ENCODE data around the gene ABCA9.
"Not testable (repeated sequence)": the region's sequence is repeated elsewhere in the genome, so short reads cannot be mapped to it uniquely, and the experiment has no call there.

Gene ABCA9

GRCh38 chr17:69042308-69042707 is 18.4 kb downstream of the ABCA9 start:
- no peak for DNase-seq

GRCh38 chr17:69031839-69032238 is 28.9 kb downstream of the ABCA9 start:
- DNase-seq: no peak

- no peak for DNase-seq
These were observed 30.6 kb downstream of the ABCA9 start for GRCh38 chr17:69030169-69030568.

- no peak for DNase-seq
These were observed 42.0 kb downstream of the ABCA9 start for GRCh38 chr17:69018687-69019086.

GRCh38 chr17:69018022-69018615 is 42.6 kb downstream of the ABCA9 start:
- DNase-seq: no peak

- no peak for DNase-seq
These were observed 45.1 kb downstream of the ABCA9 start for GRCh38 chr17:69015631-69016030.

GRCh38 chr17:69012895-69013805 is 47.6 kb downstream of the ABCA9 start:
- peak; percentile 56 for DNase-seq

GRCh38 chr17:69009930-69010329 is 50.8 kb downstream of the ABCA9 start:
- DNase-seq: no peak

GRCh38 chr17:69004759-69005158 is 56.0 kb downstream of the ABCA9 start:
- DNase-seq: not testable (repeated sequence)

GRCh38 chr17:68999743-69000142 is 61.0 kb downstream of the ABCA9 start:
- DNase-seq: not testable (repeated sequence)

GRCh38 chr17:68993112-68993511 is 67.6 kb downstream of the ABCA9 start:
- DNase-seq: no peak

- no peak for DNase-seq
These were observed 72.8 kb downstream of the ABCA9 start for GRCh38 chr17:68987966-68988365.

- peak; percentile 91 for DNase-seq
These were observed 79.4 kb downstream of the ABCA9 start for GRCh38 chr17:68981288-68981687.

- DNase-seq: peak; percentile 26
These were observed 87.5 kb downstream of the ABCA9 start for GRCh38 chr17:68973098-68973846.

GRCh38 chr17:68972119-68972704 is 88.5 kb downstream of the ABCA9 start:
- DNase-seq: peak; percentile 41

- no peak for DNase-seq
These were observed 91.6 kb downstream of the ABCA9 start for GRCh38 chr17:68969101-68969500.

GRCh38 chr17:68963958-68964357 is 96.8 kb downstream of the ABCA9 start:
- no peak for DNase-seq

- no peak for DNase-seq
These were observed 99.4 kb downstream of the ABCA9 start for GRCh38 chr17:68961214-68961882.

GRCh38 chr17:68959117-68959516 is 101.6 kb downstream of the ABCA9 start:
- DNase-seq: not testable (repeated sequence)

- no peak for DNase-seq
These were observed 102.8 kb downstream of the ABCA9 start for GRCh38 chr17:68957944-68958343.

- no peak for DNase-seq
These were observed 105.4 kb downstream of the ABCA9 start, which contains the start of gene ABCA8 for GRCh38 chr17:68955181-68955841. TSS of gene ABCA8 (minus strand) at chr17:68955392. CDS start at chr17:68942034, 13,358 bp downstream.
